Spleen (tissue), 11 donors: ENCODE measurements around the gene IL1RAPL2. TPM values are rescaled to one million over a fixed set of nuclear protein-coding genes. Genes with fewer than 3 reads are reported as not detected.

ENCODE experiments used
- DNase-seq: peaks from one replicate; pipeline ENCODE4 v3.0.0-alpha.2; 2020
- H3K27ac ChIP-seq, 8 donors: fragments of 200-600 bp; sonication (generic) in 7 of 8; 1 replicate in 4 of 8; 2 replicates in 4 of 8; pipeline versions ENCODE4 v1.5.0 to v1.8.0; 2016 to 2021; ENCODE audit warnings: inconsistent platforms in 4 of 8, mild to moderate bottlenecking in 4 of 8, moderate library complexity in 1 of 8
- H3K27me3 ChIP-seq, 7 donors: fragments of 200-600 bp; sonication (generic) in 6 of 7; replicated peaks in 1 of 7; 1 replicate in 4 of 7; 2 replicates in 3 of 7; pipeline versions ENCODE4 v1.5.0 to v1.8.0; 2016 to 2021; ENCODE audit warnings: inconsistent platforms in 3 of 7, mild to moderate bottlenecking in 1 of 7
- H3K36me3 ChIP-seq, 6 donors: fragments of 200-600 bp; sonication (generic) in 5 of 6; 1 replicate in 4 of 6; 2 replicates in 2 of 6; pipeline versions ENCODE4 v1.5.0 to v1.8.0; 2016 to 2021; ENCODE audit warnings: inconsistent platforms in 2 of 6
- H3K4me1 ChIP-seq, 6 donors: fragments of 200-600 bp; sonication (generic) in 5 of 6; 1 replicate in 3 of 6; 2 replicates in 3 of 6; pipeline versions ENCODE4 v1.5.0 to v1.8.0; 2016 to 2021; ENCODE audit warnings: inconsistent platforms in 3 of 6
- H3K4me3 ChIP-seq, 8 donors: fragments of 200-600 bp; sonication (generic) in 7 of 8; 1 replicate in 4 of 8; 2 replicates in 4 of 8; pipeline versions ENCODE4 v1.5.0 to v1.8.0; 2016 to 2021; ENCODE audit warnings: inconsistent platforms in 4 of 8, mild to moderate bottlenecking in 4 of 8, moderate library complexity in 2 of 8
- H3K9me3 ChIP-seq, 8 donors: fragments of 200-600 bp; sonication (generic) in 7 of 8; 1 replicate in 4 of 8; 2 replicates in 4 of 8; pipeline versions ENCODE4 v1.5.0 to v1.8.0; 2016 to 2021; ENCODE audit warnings: inconsistent platforms in 4 of 8
- POLR2A ChIP-seq, 3 donors: fragments of 450-650 bp; IDR thresholded peaks; one replicate each; pipeline ENCODE4 v1.5.1; 2017; ENCODE audit warnings: antibody characterized with exemption in 3 of 3, mild to moderate bottlenecking in 1 of 3
- POLR2AphosphoS5 ChIP-seq, 3 donors: sonication (generic); formaldehyde crosslinking; IDR thresholded peaks; one replicate each; pipeline ENCODE4 v1.5.1; 2017; ENCODE audit warnings: antibody characterized with exemption in 3 of 3
- WGBS, 5 donors: extraction: QIAGEN DNeasy Blood & Tissue Kit in 3 of 5; methylation state at CpG; one replicate each; pipeline versions ENCODE4 v1.1.5 to v1.1.7; 2013 to 2018; 5-methylcytosine and 5-hydroxymethylcytosine counted together
- intact Hi-C: fragments of 100-400 bp; cut with DNase I; formaldehyde crosslinking; loops from one replicate; pipeline ENCODE4 v1.15.0; 2023; ENCODE audit warnings: low total_unique reads
- polyA plus RNA-seq, 3 donors: library from polyadenylated mRNA; stranded (reverse); fragments of 200-250 nt; gene quantifications; one replicate each; pipeline ENCODE4 v1.2.1, GENCODE V29; 2013
- total RNA-seq, 7 donors: library from RNA; depleted of rRNA in 3 of 7; stranded (reverse); fragments of >200 nt in 3 of 7; fragmentation: NEBNext Ultra II Directional in 4 of 7; extraction: Animal tissue kit (Norgen Biotek cat#: 25700) in 4 of 7; gene quantifications; one replicate each; pipeline versions ENCODE4 v1.1.0 to v1.2.1, GENCODE V29; 2016 to 2021
- TF ChIP-seq, protein P1 (sequence below), 11 experiments: fragments of 200-600 bp in 7 of 11; fragments of 450-650 bp in 4 of 11; sonication (generic) in 4 of 11; IDR thresholded peaks in 8 of 11; conservative IDR thresholded peaks in 3 of 11; 1 replicate in 7 of 11; 2 replicates in 4 of 11; pipeline versions ENCODE4 v1.4.0 to v1.8.0; 2016 to 2021; ENCODE audit warnings: antibody characterized with exemption in 11 of 11, inconsistent platforms in 4 of 11, mild to moderate bottlenecking in 1 of 11
- donor health status: healthy with polysubstance abuse.
- donor health status: DM: no; HTN: no; CAD: no; lungs with moderate emphysema.
- donor health status: DM: no; HTN: no; CAD: no.
- donor health status: Bipolar disorder and iron deficiency.
- donor health status: healthy.
- donor health status: DM: no; HTN: no; CAD: no.
- donor health status: DM: yes; HTN: yes; CAD: no.

Gene IL1RAPL2
- total and polyA plus RNA-seq, 10 donors, result not detected

DNA sequence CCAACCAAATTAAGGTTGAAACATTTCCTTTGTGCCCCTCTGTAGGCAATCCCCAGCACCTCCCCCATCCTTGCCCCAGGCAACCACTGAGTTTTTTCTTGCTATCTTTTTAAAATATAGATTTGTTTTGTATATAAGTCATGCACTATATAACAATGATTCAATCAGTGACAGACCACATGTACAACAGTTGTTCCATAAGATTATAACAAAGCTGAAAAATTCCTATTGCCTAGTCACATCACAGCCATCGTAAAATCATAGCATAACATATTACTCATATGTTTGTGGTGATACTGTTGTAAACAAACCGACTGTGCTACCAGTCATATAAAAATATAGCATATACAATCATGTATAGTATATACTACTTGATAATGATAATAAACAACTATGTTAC, 1044.4 kb downstream of the IL1RAPL2 start:
- Histone ChIP-seq H3K36me3 (no peaks in the 10 kb centered on the region), H3K4me1 (no peaks in the 10 kb centered on the region), H3K27ac (no peak overlapping the region), H3K27me3 (no peaks in the 10 kb centered on the region), H3K4me3 (no peak overlapping the region), H3K9me3 (no peaks in the 10 kb centered on the region)
- DNase-seq, result no peak
- intact Hi-C loops, result no loop called here
- WGBS, 5 donors, result 66 to 89% (median 73%) methylated on average over 2 of the region's 2 CpGs
- TF ChIP-seq POLR2A (IDR thresholded peaks at IDR 0.05) (no peak), POLR2AphosphoS5 (IDR thresholded peaks at IDR 0.05) (no peak)
- TF ChIP-seq, protein P1, sequence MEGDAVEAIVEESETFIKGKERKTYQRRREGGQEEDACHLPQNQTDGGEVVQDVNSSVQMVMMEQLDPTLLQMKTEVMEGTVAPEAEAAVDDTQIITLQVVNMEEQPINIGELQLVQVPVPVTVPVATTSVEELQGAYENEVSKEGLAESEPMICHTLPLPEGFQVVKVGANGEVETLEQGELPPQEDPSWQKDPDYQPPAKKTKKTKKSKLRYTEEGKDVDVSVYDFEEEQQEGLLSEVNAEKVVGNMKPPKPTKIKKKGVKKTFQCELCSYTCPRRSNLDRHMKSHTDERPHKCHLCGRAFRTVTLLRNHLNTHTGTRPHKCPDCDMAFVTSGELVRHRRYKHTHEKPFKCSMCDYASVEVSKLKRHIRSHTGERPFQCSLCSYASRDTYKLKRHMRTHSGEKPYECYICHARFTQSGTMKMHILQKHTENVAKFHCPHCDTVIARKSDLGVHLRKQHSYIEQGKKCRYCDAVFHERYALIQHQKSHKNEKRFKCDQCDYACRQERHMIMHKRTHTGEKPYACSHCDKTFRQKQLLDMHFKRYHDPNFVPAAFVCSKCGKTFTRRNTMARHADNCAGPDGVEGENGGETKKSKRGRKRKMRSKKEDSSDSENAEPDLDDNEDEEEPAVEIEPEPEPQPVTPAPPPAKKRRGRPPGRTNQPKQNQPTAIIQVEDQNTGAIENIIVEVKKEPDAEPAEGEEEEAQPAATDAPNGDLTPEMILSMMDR (IDR thresholded peaks at IDR 0.05 in 8 of 11, conservative IDR thresholded peaks at IDR 0.05 in 3 of 11), result no peak

DNA sequence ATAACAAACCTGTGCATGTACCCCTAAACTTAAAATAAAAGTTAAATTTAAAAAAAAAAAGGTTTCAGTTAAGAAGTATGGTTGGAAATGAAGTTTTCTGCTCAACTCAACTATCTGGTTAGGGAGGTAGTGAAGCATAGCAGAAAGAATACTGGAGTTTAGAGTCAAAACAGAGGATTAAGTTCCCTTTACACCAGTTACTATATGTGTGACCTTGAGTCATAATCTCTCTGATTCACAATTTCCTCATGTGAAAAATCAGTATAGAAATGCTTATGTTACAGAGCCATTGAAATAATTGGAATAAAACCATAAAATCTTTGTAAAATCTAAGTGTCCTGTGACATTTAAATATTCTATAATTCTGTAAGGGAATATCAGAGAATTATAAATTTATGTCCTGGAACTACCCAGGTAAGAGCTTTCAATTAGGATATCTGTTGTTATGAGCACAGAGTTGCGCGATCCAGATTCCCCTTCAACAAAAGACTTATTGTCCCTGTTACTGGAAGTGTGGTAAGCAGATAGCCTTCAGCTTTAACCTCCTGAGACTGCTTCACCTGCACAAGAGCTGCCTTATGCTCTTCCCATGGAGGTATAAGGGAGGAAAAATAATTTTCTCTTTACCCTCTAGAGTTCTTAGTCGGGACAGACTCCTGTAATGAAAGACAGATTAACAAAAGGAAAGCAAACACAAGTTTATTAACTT, 1052.5 kb downstream of the IL1RAPL2 start:
- no peaks in the 10 kb centered on the region for H3K9me3 ChIP-seq
- TF ChIP-seq, protein P1 (IDR thresholded peaks at IDR 0.05 in 8 of 11, conservative IDR thresholded peaks at IDR 0.05 in 3 of 11), result no peak
- TF ChIP-seq POLR2AphosphoS5 (IDR thresholded peaks at IDR 0.05), result no peak
- no peak for TF ChIP-seq POLR2A (IDR thresholded peaks at IDR 0.05)
- H3K4me1 ChIP-seq, result no peaks in the 10 kb centered on the region
- H3K4me3 ChIP-seq, result no peak overlapping the region
- no peak for DNase-seq
- H3K27me3 ChIP-seq, result no peaks in the 10 kb centered on the region
- H3K27ac ChIP-seq, result no peak overlapping the region
- intact Hi-C loops, result no loop called here
- 73 to 94% (median 84%) methylated on average over 3 of the region's 3 CpGs for WGBS, 5 donors
- no peaks in the 10 kb centered on the region for H3K36me3 ChIP-seq

DNA sequence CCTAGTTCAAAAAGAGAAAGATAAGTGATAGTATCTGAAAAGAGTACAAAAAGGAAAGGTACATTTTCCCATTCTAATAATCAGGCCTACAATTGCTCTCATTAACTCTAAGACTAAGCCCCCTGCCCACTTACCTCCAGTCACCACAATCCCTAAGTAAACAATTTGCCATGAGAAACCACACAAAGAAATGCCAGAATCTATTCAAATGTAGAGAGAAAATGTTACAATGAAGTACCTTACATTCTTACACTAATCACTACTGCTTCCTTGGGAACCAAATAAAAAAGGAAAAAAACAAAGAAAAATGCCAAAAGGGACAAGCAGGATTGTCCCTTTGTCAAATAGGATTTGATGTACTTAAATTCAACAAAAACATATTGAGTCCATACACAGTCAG, 1068.2 kb downstream of the IL1RAPL2 start:
- Histone ChIP-seq H3K4me3 (no peak overlapping the region), H3K36me3 (no peaks in the 10 kb centered on the region), H3K27ac (no peak overlapping the region), H3K4me1 (no peaks in the 10 kb centered on the region), H3K27me3 (no peaks in the 10 kb centered on the region), H3K9me3 (no peaks in the 10 kb centered on the region)
- intact Hi-C loops, result no loop called here
- TF ChIP-seq POLR2A (IDR thresholded peaks at IDR 0.05) (no peak), POLR2AphosphoS5 (IDR thresholded peaks at IDR 0.05) (no peak)
- TF ChIP-seq, protein P1 (IDR thresholded peaks at IDR 0.05 in 8 of 11, conservative IDR thresholded peaks at IDR 0.05 in 3 of 11), result no peak
- no peak for DNase-seq

DNA sequence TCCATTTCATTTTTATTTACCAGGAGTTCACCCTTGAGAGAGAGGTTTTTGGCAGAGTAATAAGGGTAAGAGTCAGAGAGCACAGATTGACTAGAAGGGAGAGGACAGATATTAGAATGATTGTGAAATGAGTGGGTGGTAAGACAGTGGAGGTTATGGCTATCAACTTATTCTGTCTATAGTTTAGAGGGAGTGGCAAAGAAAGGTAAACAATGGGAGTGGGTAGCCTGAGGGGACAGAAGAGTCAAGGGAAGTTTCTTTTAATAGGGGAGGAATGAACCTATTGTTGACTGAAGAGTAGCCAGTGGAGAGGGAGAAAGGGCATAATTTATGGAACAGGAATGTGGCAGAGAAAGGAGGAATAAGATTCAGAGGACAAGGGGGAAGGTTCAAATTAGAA, 1069.8 kb downstream of the IL1RAPL2 start:
- TF ChIP-seq POLR2AphosphoS5 (IDR thresholded peaks at IDR 0.05), result no peak
- TF ChIP-seq, protein P1 (IDR thresholded peaks at IDR 0.05 in 8 of 11, conservative IDR thresholded peaks at IDR 0.05 in 3 of 11), result no peak
- no peak for TF ChIP-seq POLR2A (IDR thresholded peaks at IDR 0.05)
- Histone ChIP-seq H3K4me1 (no peaks in the 10 kb centered on the region), H3K27me3 (no peaks in the 10 kb centered on the region), H3K4me3 (no peak overlapping the region), H3K36me3 (no peaks in the 10 kb centered on the region), H3K27ac (no peak overlapping the region), H3K9me3 (no peaks in the 10 kb centered on the region)
- intact Hi-C loops, result no loop called here
- no peak for DNase-seq
